Measurements from ENCODE around the gene MAU2.

GRCh38 chr19:19368087-19368486 is 47.5 kb downstream of the MAU2 start:
- no peak for TF ChIP-seq KDM1A (IDR thresholded peaks at IDR 0.05; ENCODE audit: borderline replicate concordance)
- no peak for TF ChIP-seq RAD21 (IDR thresholded peaks at IDR 0.05; ENCODE audit: insufficient read depth, low read depth, low read length)
- TF ChIP-seq RELA (IDR thresholded peaks at IDR 0.05; ENCODE audit: borderline replicate concordance, partially characterized antibody) = no peak
- TF ChIP-seq CHD2 (IDR thresholded peaks at IDR 0.05; ENCODE audit: borderline replicate concordance, low read depth, low read length) = no peak
- TF ChIP-seq POLR2AphosphoS5 (IDR thresholded peaks at IDR 0.05; ENCODE audit: low read length) = no peak
